ENCODE results near the gene PVALB. TPM values are rescaled to one million over a fixed set of nuclear protein-coding genes. Genes with fewer than 3 reads are reported as not detected.
A peak's percentile ranks its signal among the peaks of the same experiment; 100 is the strongest.

The PVALB gene
- total and polyA plus RNA-seq, 9 of the 15 experiments (the other 6 are each of a cell fraction or from before 2014, with no cell fraction given), result not detected

GRCh38 chr22:36846271-36846670 is 29.4 kb upstream of the PVALB start (continued):
- TF ChIP-seq, protein P1, sequence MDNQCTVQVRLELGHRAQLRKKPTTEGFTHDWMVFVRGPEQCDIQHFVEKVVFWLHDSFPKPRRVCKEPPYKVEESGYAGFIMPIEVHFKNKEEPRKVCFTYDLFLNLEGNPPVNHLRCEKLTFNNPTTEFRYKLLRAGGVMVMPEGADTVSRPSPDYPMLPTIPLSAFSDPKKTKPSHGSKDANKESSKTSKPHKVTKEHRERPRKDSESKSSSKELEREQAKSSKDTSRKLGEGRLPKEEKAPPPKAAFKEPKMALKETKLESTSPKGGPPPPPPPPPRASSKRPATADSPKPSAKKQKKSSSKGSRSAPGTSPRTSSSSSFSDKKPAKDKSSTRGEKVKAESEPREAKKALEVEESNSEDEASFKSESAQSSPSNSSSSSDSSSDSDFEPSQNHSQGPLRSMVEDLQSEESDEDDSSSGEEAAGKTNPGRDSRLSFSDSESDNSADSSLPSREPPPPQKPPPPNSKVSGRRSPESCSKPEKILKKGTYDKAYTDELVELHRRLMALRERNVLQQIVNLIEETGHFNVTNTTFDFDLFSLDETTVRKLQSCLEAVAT (IDR thresholded peaks at IDR 0.05), result no peak
- TF ChIP-seq NRF1 (conservative IDR thresholded peaks at IDR 0.05 in 1 of 2, IDR thresholded peaks at IDR 0.05 in 1 of 2), result no peak
- peak; percentile 75 for TF ChIP-seq TAL1 (IDR thresholded peaks at IDR 0.05)
- no peak for TF ChIP-seq ETV5 (CRISPR knock-in tag; IDR thresholded peaks at IDR 0.05; ENCODE audit: low read depth)
- TF ChIP-seq CREB3L1 (IDR thresholded peaks at IDR 0.05; ENCODE audit: borderline replicate concordance, low read depth), result no peak
- no peak for TF ChIP-seq TOE1 (IDR thresholded peaks at IDR 0.05; ENCODE audit: borderline replicate concordance)
- TF ChIP-seq TOE1 (CRISPR knock-in tag; IDR thresholded peaks at IDR 0.05; ENCODE audit: borderline replicate concordance, low read depth), result no peak
- no peak for TF ChIP-seq FIP1L1 (IDR thresholded peaks at IDR 0.05; ENCODE audit: low read depth, low read length, poor library complexity, severe bottlenecking)
- TF ChIP-seq CEBPG (CRISPR knock-in tag; IDR thresholded peaks at IDR 0.05), result no peak
- no peak for TF ChIP-seq CEBPG (tag; conservative IDR thresholded peaks at IDR 0.05 in 1 of 2, IDR thresholded peaks at IDR 0.05 in 1 of 2)
- TF ChIP-seq, protein P2, sequence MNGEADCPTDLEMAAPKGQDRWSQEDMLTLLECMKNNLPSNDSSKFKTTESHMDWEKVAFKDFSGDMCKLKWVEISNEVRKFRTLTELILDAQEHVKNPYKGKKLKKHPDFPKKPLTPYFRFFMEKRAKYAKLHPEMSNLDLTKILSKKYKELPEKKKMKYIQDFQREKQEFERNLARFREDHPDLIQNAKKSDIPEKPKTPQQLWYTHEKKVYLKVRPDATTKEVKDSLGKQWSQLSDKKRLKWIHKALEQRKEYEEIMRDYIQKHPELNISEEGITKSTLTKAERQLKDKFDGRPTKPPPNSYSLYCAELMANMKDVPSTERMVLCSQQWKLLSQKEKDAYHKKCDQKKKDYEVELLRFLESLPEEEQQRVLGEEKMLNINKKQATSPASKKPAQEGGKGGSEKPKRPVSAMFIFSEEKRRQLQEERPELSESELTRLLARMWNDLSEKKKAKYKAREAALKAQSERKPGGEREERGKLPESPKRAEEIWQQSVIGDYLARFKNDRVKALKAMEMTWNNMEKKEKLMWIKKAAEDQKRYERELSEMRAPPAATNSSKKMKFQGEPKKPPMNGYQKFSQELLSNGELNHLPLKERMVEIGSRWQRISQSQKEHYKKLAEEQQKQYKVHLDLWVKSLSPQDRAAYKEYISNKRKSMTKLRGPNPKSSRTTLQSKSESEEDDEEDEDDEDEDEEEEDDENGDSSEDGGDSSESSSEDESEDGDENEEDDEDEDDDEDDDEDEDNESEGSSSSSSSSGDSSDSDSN (IDR thresholded peaks at IDR 0.05; ENCODE audit: borderline replicate concordance in 1 of 2, low read depth in 2 of 2, low read length in 2 of 2), result no peak
- peak; percentile 64 for TF ChIP-seq CBFA2T2 (conservative IDR thresholded peaks at IDR 0.05)
- TF ChIP-seq ZFPM2 (CRISPR knock-in tag; IDR thresholded peaks at IDR 0.05), result no peak
- no peak for TF ChIP-seq TRIM28 (IDR thresholded peaks at IDR 0.05)
- TF ChIP-seq KLF16 (IDR thresholded peaks at IDR 0.05), result no peak
- no peak for TF ChIP-seq SRSF1 (IDR thresholded peaks at IDR 0.05; ENCODE audit: low read depth, low read length)
- no peak for TF ChIP-seq RERE (CRISPR knock-in tag; IDR thresholded peaks at IDR 0.05; ENCODE audit: borderline replicate concordance)
- no peak for TF ChIP-seq PTRF (tag; IDR thresholded peaks at IDR 0.05)
- no peak for TF ChIP-seq SMAD1 (IDR thresholded peaks at IDR 0.05; ENCODE audit: low read depth, low read length, partially characterized antibody)

Data from K562 (cell line).